GM12878 (cell line): ENCODE results near the gene TMPRSS11A. TPM values are rescaled to one million over a fixed set of nuclear protein-coding genes. Genes with fewer than 3 reads are reported as not detected.

Experiments used
- ATAC-seq: fragments of 200-7000 bp; cut with Tn5 transposase; 3 replicates; pipeline ENCODE4 v1.9.1; 2020; ENCODE audit warnings: mild to moderate bottlenecking, moderate library complexity
- BruUV-seq: library from RNA; stranded (reverse); fragments of 400-500 nt; replicated peaks from 2 replicates; lab custom pipeline; 2021; lab: Mats Ljungman, UMichigan
- CTCF ChIA-PET: fragments of 300-600 bp; sonication (Branson Sonifier 250); formaldehyde crosslinking; extraction: SDS; loops from one replicate; lab custom pipeline; 2021; ENCODE audit warnings: inconsistent platforms; lab: Yijun Ruan, JAX
- POLR2A ChIA-PET: fragments of 350-600 bp; formaldehyde crosslinking; extraction: SDS; loops from one replicate; lab custom pipeline; 2021; ENCODE audit warnings: inconsistent platforms; lab: Charles Lee
- RAD21 ChIA-PET: fragments of 300-600 bp; sonication (Branson Sonifier 250); formaldehyde crosslinking; loops from one replicate; lab custom pipeline; 2023; ENCODE audit warnings: antibody characterized with exemption; ENCODE audit not compliant: unreplicated experiment; lab: Charles Lee
- SMC1A ChIA-PET: fragments of 300-600 bp; sonication (Branson Sonifier 250); formaldehyde crosslinking; loops from one replicate; lab custom pipeline; 2023; ENCODE audit not compliant: unreplicated experiment, uncharacterized antibody; lab: Charles Lee
- DNase-seq: peaks from one replicate; pipeline ENCODE4 v3.0.0-alpha.2; 2011; ENCODE audit warnings: low read depth, low spot score
- FAIRE-seq: peaks from 3 replicates; lab custom pipeline; 2011; peaks lifted over from hg19 to GRCh38; lab: Jason Lieb, UNC
- H2AFZ ChIP-seq: 2 replicates; pipeline ENCODE4 v1.6.0; 2011; ENCODE audit warnings: low read depth, low read length, control low read depth; ENCODE audit not compliant: control insufficient read depth
- H3K27ac ChIP-seq: 2 replicates; pipeline ENCODE4 v1.5.1; 2011; ENCODE audit warnings: control low read depth; ENCODE audit not compliant: control insufficient read depth, insufficient read depth
- H3K27me3 ChIP-seq, 2 experiments: replicated peaks in 1 of 2; 2 replicates each; pipeline versions ENCODE4 v1.6.0 to v1.6.1; 2011; ENCODE audit warnings: low read length in 1 of 2; ENCODE audit not compliant: control insufficient read depth in 2 of 2, insufficient read depth in 2 of 2
- H3K36me3 ChIP-seq, 2 experiments: 2 replicates each; pipeline ENCODE4 v1.5.1; 2011; ENCODE audit warnings: low read length in 1 of 2; ENCODE audit not compliant: control insufficient read depth in 2 of 2, insufficient read depth in 2 of 2
- H3K4me1 ChIP-seq: 2 replicates; pipeline ENCODE4 v1.6.1; 2011; ENCODE audit warnings: mild to moderate bottlenecking, low read length, moderate library complexity, mixed read lengths; ENCODE audit not compliant: control insufficient read depth, insufficient read depth
- H3K4me2 ChIP-seq: 2 replicates; pipeline ENCODE4 v1.6.0; 2011; ENCODE audit warnings: control low read depth; ENCODE audit not compliant: control insufficient read depth, insufficient read depth
- H3K4me3 ChIP-seq: fragments of 200-600 bp; sonication (generic); 2 replicates; pipeline ENCODE4 v1.5.1; 2016
- H3K79me2 ChIP-seq: 2 replicates; pipeline ENCODE4 v1.6.0; 2011; ENCODE audit warnings: low read length; ENCODE audit not compliant: control insufficient read depth, insufficient read depth
- H3K9ac ChIP-seq: 2 replicates; pipeline ENCODE4 v1.8.0; 2011; ENCODE audit warnings: low read length, control low read depth, mixed read lengths; ENCODE audit not compliant: control insufficient read depth, insufficient read depth
- H3K9me3 ChIP-seq: replicated peaks from 3 replicates; pipeline ENCODE4 v1.5.1; 2011; ENCODE audit warnings: mild to moderate bottlenecking, low read length; ENCODE audit not compliant: control insufficient read depth, insufficient read depth
- H4K20me1 ChIP-seq: 2 replicates; pipeline ENCODE4 v1.6.0; 2011; ENCODE audit not compliant: control insufficient read depth, insufficient read depth
- MTA2 ChIP-seq: fragments of 450-650 bp; IDR thresholded peaks from 2 replicates; pipeline ENCODE4 v1.6.1; 2016; ENCODE audit warnings: low read depth, mild to moderate bottlenecking, moderate library complexity
- PBX3 ChIP-seq: IDR thresholded peaks from 2 replicates; pipeline ENCODE4 v1.6.1; 2011; ENCODE audit warnings: mild to moderate bottlenecking, low read depth, low read length, moderate library complexity; ENCODE audit not compliant: insufficient replicate concordance
- POU2F2 ChIP-seq: IDR thresholded peaks from 3 replicates; pipeline ENCODE4 v1.6.1; 2011; ENCODE audit warnings: low read depth, mild to moderate bottlenecking, low read length, borderline replicate concordance
- SP1 ChIP-seq: IDR thresholded peaks from one replicate; pipeline ENCODE4 v1.6.1; 2011; ENCODE audit warnings: low read depth, low read length
- TAF1 ChIP-seq: IDR thresholded peaks from 2 replicates; pipeline ENCODE4 v1.6.1; 2011; ENCODE audit warnings: mild to moderate bottlenecking, low read depth, low read length, borderline replicate concordance
- ZNF207 ChIP-seq: fragments of 450-650 bp; IDR thresholded peaks from 2 replicates; pipeline ENCODE4 v1.6.1; 2014; ENCODE audit warnings: antibody characterized with exemption, mild to moderate bottlenecking, borderline replicate concordance
- WGBS: methylation state at CpG from one replicate; pipeline ENCODE4 v1.1.6; 2016; ENCODE audit warnings: low lambda C conversion rate; ENCODE audit not compliant: insufficient replicate concordance, insufficient coverage; ENCODE audit errors: missing lambda C conversion rate; 5-methylcytosine and 5-hydroxymethylcytosine counted together
- in situ Hi-C: fragments of 300-500 bp; cut with MboI; formaldehyde crosslinking; loops from 9 replicates; pipeline ENCODE4 v1.14.3; 2018; ENCODE audit warnings: mixed read lengths
- intact Hi-C: fragments of 100-400 bp; cut with micrococcal nuclease; formaldehyde crosslinking; loops from one replicate; pipeline ENCODE4 v1.14.2; 2022; ENCODE audit not compliant: unreplicated experiment
- polyA plus RNA-seq, 11 experiments: library from polyadenylated mRNA; depleted of rRNA in 4 of 11; unstranded in 6 of 11; stranded (reverse) in 5 of 11; fragments of >200 nt; fragmentation: Nextera tagmentation in 4 of 11; fragmentation: Illumina TruSeq in 1 of 11; extraction: Ambion mirVana in 4 of 11; extraction: Trizol in 1 of 11; gene quantifications; 1 replicate in 1 of 11; 2 replicates in 10 of 11; pipeline versions ENCODE4 v1.2.1 to v1.2.3, GENCODE V29; 2011 to 2016; ENCODE audit warnings: inconsistent platforms in 2 of 11, missing spikeins in 2 of 11, low read depth in 1 of 11
- total RNA-seq, 4 experiments: library from RNA; depleted of rRNA in 3 of 4; stranded (reverse); fragments of >200 nt in 3 of 4; fragmentation: Illumina TruSeq in 1 of 4; extraction: Trizol in 1 of 4; gene quantifications; 2 replicates each; pipeline versions ENCODE4 v1.2.1 to v1.2.3, GENCODE V29; 2013 to 2021

TMPRSS11A gene
- total and polyA plus RNA-seq, 10 of the 15 experiments (the other 5 are each of a cell fraction or from before 2014, with no cell fraction given): 0.02 TPM; not detected in 9

- Histone ChIP-seq H2AFZ (no peak overlapping the region), H3K4me3 (no peak overlapping the region), H3K27ac (no peak overlapping the region), H3K27me3 (no peaks in the 10 kb centered on the region), H3K36me3 (no peaks in the 10 kb centered on the region), H3K79me2 (no peaks in the 10 kb centered on the region), H3K9me3 (no peaks in the 10 kb centered on the region), H3K4me2 (no peak overlapping the region), H4K20me1 (no peaks in the 10 kb centered on the region), H3K4me1 (no peaks in the 10 kb centered on the region)
- FAIRE-seq (no peak), ATAC-seq (no peak)
- ChIA-PET POLR2A (interaction anchor here (1.2 kb wide), 1 partner anchor 164 kb away, joined by 5 read pairs; no protein-coding TSS in a partner anchor), CTCF (interaction anchor here (0.6 to 3.9 kb wide), 18 partner anchors 8 to 368 kb away, joined by 3 to 29 read pairs (median 4); no protein-coding TSS in a partner anchor), RAD21 (interaction anchor here (0.6 to 1.2 kb wide), 4 partner anchors 40 to 361 kb away, joined by 3 to 7 read pairs (median 4); no protein-coding TSS in a partner anchor), SMC1A (interaction anchor here (0.8 to 4.4 kb wide), 11 partner anchors 10 to 368 kb away, joined by 3 to 14 read pairs (median 3); no protein-coding TSS in a partner anchor)
- BruUV-seq: no TSS peak
- 15% methylated on average over 4 of the region's 4 CpGs for WGBS
- in situ Hi-C loops: no loop called here
- TF ChIP-seq PBX3 (no peak), TAF1 (no peak), ZNF207 (no peak), MTA2 (no peak), POU2F2 (no peak), SP1 (no peak)
- TF ChIP-seq, all 136 proteins: peak for 0
- DNase-seq: no peak
- no peak overlapping the region for H3K9ac ChIP-seq
- intact Hi-C loops: loop anchor here (10.0 kb wide), 2 partner anchors 166 to 264 kb away; no protein-coding TSS in a partner anchor
Measured at GRCh38 chr4:67911141-67911540, 52.2 kb downstream of the TMPRSS11A start.
